HepG2 (cell line): ENCODE measurements around the gene INTS12. TPM values are rescaled to one million over a fixed set of nuclear protein-coding genes. Genes with fewer than 3 reads are reported as not detected.

Experiments used
- ATAC-seq: fragments of 200-7000 bp; cut with Tn5 transposase; 3 replicates; pipeline ENCODE4 v1.9.1; 2020; ENCODE audit warnings: mild to moderate bottlenecking, moderate library complexity
- BruUV-seq: library from RNA; stranded (reverse); fragments of 400-500 nt; replicated peaks from 2 replicates; lab custom pipeline; 2021; lab: Mats Ljungman, UMichigan
- CTCF ChIA-PET: fragments of 300-600 bp; formaldehyde crosslinking; extraction: SDS; loops from one replicate; lab custom pipeline; 2021; ENCODE audit warnings: low total read pairs, inconsistent platforms, low intra/inter-chr PET ratio; lab: Yijun Ruan, JAX
- POLR2A ChIA-PET: fragments of 350-600 bp; sonication (Branson Sonifier 250); formaldehyde crosslinking; loops from one replicate; lab custom pipeline; 2020; ENCODE audit warnings: antibody characterized with exemption, inconsistent platforms; lab: Yijun Ruan, JAX
- DNase-seq: peaks from one replicate; pipeline ENCODE4 v3.0.0-alpha.2; 2015; ENCODE audit warnings: low spot score
- FAIRE-seq: peaks from 3 replicates; lab custom pipeline; 2011; peaks lifted over from hg19 to GRCh38; lab: Jason Lieb, UNC
- H2AFZ ChIP-seq: one replicate; pipeline ENCODE4 v1.6.1; 2011; ENCODE audit warnings: low read length, inconsistent platforms
- H3K27ac ChIP-seq: fragments of 300-600 bp; 3 replicates; pipeline ENCODE4 v1.8.0; 2011; ENCODE audit warnings: mixed run types, mild to moderate bottlenecking, mixed read lengths, low read length, inconsistent platforms; ENCODE audit not compliant: insufficient read depth; ENCODE audit errors: extremely low read length
- H3K27me3 ChIP-seq, 2 experiments: fragments of 200-600 bp in 1 of 2; 2 replicates in 1 of 2; 3 replicates in 1 of 2; pipeline versions ENCODE4 v1.6.0 to v1.8.0; 2011; ENCODE audit warnings: low read length in 2 of 2, mild to moderate bottlenecking in 2 of 2, moderate library complexity in 2 of 2, inconsistent platforms in 1 of 2; ENCODE audit not compliant: insufficient read depth in 2 of 2, control insufficient read depth in 1 of 2
- H3K36me3 ChIP-seq, 2 experiments: fragments of 200-600 bp in 1 of 2; replicated peaks in 1 of 2; 2 replicates in 1 of 2; 3 replicates in 1 of 2; pipeline versions ENCODE4 v1.5.1 to v1.8.0; 2011; ENCODE audit warnings: low read length in 2 of 2, inconsistent platforms in 1 of 2; ENCODE audit not compliant: insufficient read depth in 2 of 2, control insufficient read depth in 1 of 2
- H3K4me1 ChIP-seq: 2 replicates; pipeline ENCODE4 v1.5.1; 2012; ENCODE audit warnings: low read length, inconsistent platforms; ENCODE audit not compliant: insufficient read depth
- H3K4me2 ChIP-seq: 2 replicates; pipeline ENCODE4 v1.6.0; 2011; ENCODE audit warnings: low read depth, low read length, inconsistent platforms
- H3K4me3 ChIP-seq, 3 experiments: fragments of 200-600 bp in 1 of 3; sonication (generic), shearing (Covaris generic) in 1 of 3; replicated peaks in 1 of 3; 2 replicates each; pipeline ENCODE4 v1.5.1; 2011 to 2016; ENCODE audit warnings: low read length in 3 of 3, inconsistent platforms in 2 of 3, low read depth in 2 of 3, mild to moderate bottlenecking in 2 of 3, control low read depth in 1 of 3, mixed read lengths in 1 of 3; ENCODE audit not compliant: insufficient read depth in 1 of 3
- H3K79me2 ChIP-seq: one replicate; pipeline ENCODE4 v1.6.1; 2011; ENCODE audit warnings: low read length, inconsistent platforms; ENCODE audit not compliant: insufficient read depth
- H3K9ac ChIP-seq: 2 replicates; pipeline ENCODE4 v1.6.0; 2011; ENCODE audit warnings: mild to moderate bottlenecking, low read depth, low read length, inconsistent platforms; ENCODE audit not compliant: insufficient read depth
- H3K9me3 ChIP-seq: 2 replicates; pipeline ENCODE4 v1.5.1; 2012; ENCODE audit warnings: mild to moderate bottlenecking, low read length
- H4K20me1 ChIP-seq: 2 replicates; pipeline ENCODE4 v1.6.0; 2011; ENCODE audit warnings: inconsistent platforms, mild to moderate bottlenecking, low read length, moderate library complexity; ENCODE audit not compliant: insufficient read depth
- ARNTL ChIP-seq: sonication (generic); formaldehyde crosslinking; IDR thresholded peaks from 2 replicates; pipeline ENCODE4 v1.4.0; 2020; ENCODE audit warnings: mild to moderate bottlenecking, missing genetic modification reagents
- ATAD3A ChIP-seq: sonication (generic); formaldehyde crosslinking; IDR thresholded peaks from 2 replicates; pipeline ENCODE4 v1.4.0; 2020; ENCODE audit warnings: missing genetic modification reagents
- CEBPB ChIP-seq: IDR thresholded peaks from 2 replicates; pipeline ENCODE4 v1.6.1; 2011; ENCODE audit warnings: low read depth, low read length, improper control_type of control experiment, borderline replicate concordance
- FOXC1 ChIP-seq: sonication (generic); formaldehyde crosslinking; IDR thresholded peaks from 2 replicates; pipeline ENCODE4 v1.8.0; 2022; ENCODE audit warnings: mild to moderate bottlenecking, missing genetic modification reagents, borderline replicate concordance
- FOXJ3 ChIP-seq: sonication (generic); formaldehyde crosslinking; IDR thresholded peaks from 2 replicates; pipeline ENCODE4 v1.4.0; 2020; ENCODE audit warnings: missing genetic modification reagents, mild to moderate bottlenecking, borderline replicate concordance
- HES4 ChIP-seq: sonication (generic); formaldehyde crosslinking; IDR thresholded peaks from 2 replicates; pipeline ENCODE4 v1.9.0; 2021; ENCODE audit warnings: mild to moderate bottlenecking, missing genetic modification reagents, borderline replicate concordance
- IKZF1 ChIP-seq: fragments of 450-650 bp; IDR thresholded peaks from 2 replicates; pipeline ENCODE4 v1.7.1; 2016
- KDM2A ChIP-seq: sonication (generic); formaldehyde crosslinking; IDR thresholded peaks from 2 replicates; pipeline ENCODE4 v1.4.0; 2020; ENCODE audit warnings: low read depth, missing genetic modification reagents, borderline replicate concordance
- MLLT10 ChIP-seq: sonication (generic); formaldehyde crosslinking; IDR thresholded peaks from 2 replicates; pipeline ENCODE4 v1.4.0; 2020; ENCODE audit warnings: missing genetic modification reagents
- NFIC ChIP-seq: IDR thresholded peaks from 2 replicates; pipeline ENCODE4 v1.6.1; 2012; ENCODE audit warnings: mild to moderate bottlenecking, low read length, inconsistent platforms
- PLRG1 ChIP-seq: fragments of 450-650 bp; conservative IDR thresholded peaks from 2 replicates; pipeline ENCODE4 v1.6.1; 2016
- SATB2 ChIP-seq: sonication (generic); formaldehyde crosslinking; IDR thresholded peaks from 2 replicates; pipeline ENCODE4 v1.5.0; 2020; ENCODE audit warnings: missing genetic modification reagents
- SIN3A ChIP-seq: IDR thresholded peaks from 2 replicates; pipeline ENCODE4 v1.6.1; 2011; ENCODE audit warnings: low read depth, mild to moderate bottlenecking, control low read depth, low read length, borderline replicate concordance
- SMARCC2 ChIP-seq: fragments of 450-650 bp; IDR thresholded peaks from 2 replicates; pipeline ENCODE4 v1.6.1; 2017; ENCODE audit warnings: antibody characterized with exemption, mild to moderate bottlenecking
- TEAD3 ChIP-seq: optimal IDR thresholded peaks from 2 replicates; pipeline ENCODE3; 2016; ENCODE audit warnings: borderline replicate concordance
- ZMYM3 ChIP-seq: sonication (generic); formaldehyde crosslinking; IDR thresholded peaks from 2 replicates; pipeline ENCODE4 v1.5.1; 2020; ENCODE audit warnings: mild to moderate bottlenecking, missing genetic modification reagents
- ZNF546 ChIP-seq: sonication (generic); formaldehyde crosslinking; conservative IDR thresholded peaks from 2 replicates; pipeline ENCODE4 v1.8.1; 2023; ENCODE audit warnings: mild to moderate bottlenecking, missing genetic modification reagents
- ZNF709 ChIP-seq: sonication (generic); formaldehyde crosslinking; IDR thresholded peaks from 2 replicates; pipeline ENCODE4 v1.5.0; 2020; ENCODE audit warnings: mild to moderate bottlenecking, missing genetic modification reagents
- ZNF839 ChIP-seq: sonication (generic); formaldehyde crosslinking; IDR thresholded peaks from 2 replicates; pipeline ENCODE4 v1.4.0; 2020; ENCODE audit warnings: missing genetic modification reagents, mild to moderate bottlenecking, borderline replicate concordance
- ZNF879 ChIP-seq: sonication (generic); formaldehyde crosslinking; IDR thresholded peaks from 2 replicates; pipeline ENCODE4 v1.8.1; 2023; ENCODE audit warnings: missing genetic modification reagents
- WGBS: methylation state at CpG from one replicate; pipeline ENCODE4 v1.1.6; 2017; ENCODE audit warnings: low lambda C conversion rate; 5-methylcytosine and 5-hydroxymethylcytosine counted together
- in situ Hi-C: cut with HindIII; loops from 2 replicates; pipeline ENCODE4 v1.10.0; 2017; ENCODE audit warnings: low pct_unique_long_range_greater_than_20kb; ENCODE audit not compliant: extremely low pct_ligation_motif_present
- intact Hi-C: fragments of 100-400 bp; cut with micrococcal nuclease; formaldehyde crosslinking; loops from one replicate; pipeline ENCODE4 v1.10.0; 2022; ENCODE audit not compliant: unreplicated experiment
- polyA plus RNA-seq, 8 experiments: library from polyadenylated mRNA; depleted of rRNA in 3 of 8; stranded (reverse) in 7 of 8; unstranded in 1 of 8; fragments of >200 nt; fragmentation: Illumina TruSeq in 4 of 8; extraction: Trizol in 4 of 8; gene quantifications; 2 replicates each; pipeline versions ENCODE4 v1.2.1 to v1.2.3, GENCODE V29; 2011 to 2016; ENCODE audit warnings: low read depth in 4 of 8, missing spikeins in 1 of 8, mixed read lengths in 1 of 8; ENCODE audit not compliant: insufficient read depth in 1 of 8
- total RNA-seq, 5 experiments: library from RNA; depleted of rRNA; stranded (reverse); fragments of >200 nt; fragmentation: Illumina TruSeq; extraction: Trizol; gene quantifications; 2 replicates each; pipeline ENCODE4 v1.2.3, GENCODE V29; 2016; ENCODE audit warnings: low read depth in 1 of 5
- TF ChIP-seq, protein P1 (sequence below): sonication (generic); formaldehyde crosslinking; IDR thresholded peaks from 2 replicates; pipeline ENCODE4 v1.4.0; 2020; ENCODE audit warnings: missing genetic modification reagents

INTS12 gene
- total and polyA plus RNA-seq, 2 of the 13 experiments (the other 11 are each of a cell fraction or from before 2014, with no cell fraction given) = 20.2 to 21.1 TPM

- Histone ChIP-seq H3K79me2 (no peaks in the 10 kb centered on the region), H3K27me3 (no peaks in the 10 kb centered on the region), H4K20me1 (no peaks in the 10 kb centered on the region), H3K4me1 (no peaks in the 10 kb centered on the region)
- FAIRE-seq = no peak
- no peak for TF ChIP-seq TEAD3 (CRISPR knock-in tag)
- no peak for TF ChIP-seq ATAD3A (CRISPR knock-in tag)
- no peak for TF ChIP-seq PLRG1
- no peak for TF ChIP-seq FOXC1 (CRISPR knock-in tag)
- no peak for TF ChIP-seq ZNF709 (CRISPR knock-in tag)
- no peak for TF ChIP-seq KDM2A (CRISPR knock-in tag)
- no peak for TF ChIP-seq ZMYM3 (CRISPR knock-in tag)
- TF ChIP-seq MLLT10 (CRISPR knock-in tag) = no peak
- TF ChIP-seq, all 625 proteins: peak for 0
- 60% methylated on average over 2 of the region's 2 CpGs for WGBS
- H3K27ac ChIP-seq = no peak overlapping the region
- peaks cover 5 to 11% of the 10 kb centered on the region in 2 experiments; a peak in 4 of 5 replicates for H3K36me3 ChIP-seq
- ChIA-PET POLR2A (no interaction called here), CTCF (no interaction called here)
- in situ Hi-C loops (no loop called here), intact Hi-C loops (loop anchor here (10.0 kb wide), 1 partner anchor 154 kb away; no protein-coding TSS in a partner anchor)
- no peak overlapping the region for H3K4me3 ChIP-seq
- H3K9ac ChIP-seq = no peak overlapping the region
- no peak overlapping the region for H2AFZ ChIP-seq
- no peaks in the 10 kb centered on the region for H3K9me3 ChIP-seq
- no peak for ATAC-seq
- BruUV-seq = no TSS peak
- no peak for DNase-seq
- no peak overlapping the region for H3K4me2 ChIP-seq
Observed at GRCh38 chr4:105679186-105679585, 29.3 kb downstream of the INTS12 start.

- H3K4me1 ChIP-seq = no peaks in the 10 kb centered on the region
- ATAC-seq (no peak), DNase-seq (no peak), FAIRE-seq (no peak)
- H3K4me3 ChIP-seq = no peak overlapping the region
- ChIA-PET CTCF (no interaction called here), POLR2A (no interaction called here)
- H3K79me2 ChIP-seq = no peaks in the 10 kb centered on the region
- H4K20me1 ChIP-seq = no peaks in the 10 kb centered on the region
- H3K36me3 ChIP-seq = peaks cover 2 to 4% of the 10 kb centered on the region in 2 experiments; a peak in 3 of 5 replicates
- no peak overlapping the region for H3K4me2 ChIP-seq
- H3K9me3 ChIP-seq = no peaks in the 10 kb centered on the region
- H3K27ac ChIP-seq = no peak overlapping the region
- in situ Hi-C loops = no loop called here
- no TSS peak for BruUV-seq
- no peaks in the 10 kb centered on the region for H3K27me3 ChIP-seq
- intact Hi-C loops = loop anchor here (10.0 kb wide), 1 partner anchor 153 kb away; no protein-coding TSS in a partner anchor
- H3K9ac ChIP-seq = no peak overlapping the region
- H2AFZ ChIP-seq = no peak overlapping the region
- 32% methylated on average over 2 of the region's 2 CpGs for WGBS
- TF ChIP-seq ZNF839 (CRISPR knock-in tag) = no peak
- TF ChIP-seq CEBPB = no peak
- TF ChIP-seq SIN3A = no peak
- no peak for TF ChIP-seq IKZF1
- no peak for TF ChIP-seq ZNF546 (CRISPR knock-in tag)
- TF ChIP-seq, protein P1, sequence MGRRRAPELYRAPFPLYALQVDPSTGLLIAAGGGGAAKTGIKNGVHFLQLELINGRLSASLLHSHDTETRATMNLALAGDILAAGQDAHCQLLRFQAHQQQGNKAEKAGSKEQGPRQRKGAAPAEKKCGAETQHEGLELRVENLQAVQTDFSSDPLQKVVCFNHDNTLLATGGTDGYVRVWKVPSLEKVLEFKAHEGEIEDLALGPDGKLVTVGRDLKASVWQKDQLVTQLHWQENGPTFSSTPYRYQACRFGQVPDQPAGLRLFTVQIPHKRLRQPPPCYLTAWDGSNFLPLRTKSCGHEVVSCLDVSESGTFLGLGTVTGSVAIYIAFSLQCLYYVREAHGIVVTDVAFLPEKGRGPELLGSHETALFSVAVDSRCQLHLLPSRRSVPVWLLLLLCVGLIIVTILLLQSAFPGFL (CRISPR knock-in tag) = no peak
- no peak for TF ChIP-seq FOXJ3 (CRISPR knock-in tag)
- TF ChIP-seq SATB2 (CRISPR knock-in tag) = no peak
- TF ChIP-seq NFIC = no peak
- TF ChIP-seq SMARCC2 = no peak
- no peak for TF ChIP-seq ARNTL (CRISPR knock-in tag)
- no peak for TF ChIP-seq HES4 (CRISPR knock-in tag)
- no peak for TF ChIP-seq ZNF879 (CRISPR knock-in tag)
Observed at GRCh38 chr4:105677709-105678108, 30.8 kb downstream of the INTS12 start.
